UCSD-AML1 (cell line): ENCODE results near the gene CDCA4.

Experiments used
- DNase-seq: peaks from one replicate; lab custom pipeline; 2025; ENCODE audit not compliant: unreplicated experiment; lab: John Stamatoyannopoulos, UW

The CDCA4 gene

DNA sequence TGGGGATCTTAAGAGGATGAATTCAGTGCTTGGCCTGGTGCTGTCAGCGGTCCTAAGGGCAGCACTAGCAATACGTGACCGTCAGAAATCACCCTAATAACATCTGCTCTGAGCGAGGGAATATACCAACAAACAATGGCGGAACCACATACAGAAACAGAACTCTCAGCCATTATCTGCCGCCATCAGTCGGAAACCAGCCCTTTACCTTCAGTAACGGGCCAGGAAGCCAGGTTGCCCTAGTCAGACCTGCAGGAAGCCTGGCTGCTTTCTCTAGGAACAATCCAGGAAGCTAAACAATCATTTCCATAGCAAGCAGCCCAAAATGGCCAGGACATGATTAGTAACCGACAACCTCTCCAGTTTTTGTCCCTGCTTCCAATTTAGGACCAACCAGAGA, 5.6 kb downstream of the CDCA4 start:
- DNase-seq, result no peak

DNA sequence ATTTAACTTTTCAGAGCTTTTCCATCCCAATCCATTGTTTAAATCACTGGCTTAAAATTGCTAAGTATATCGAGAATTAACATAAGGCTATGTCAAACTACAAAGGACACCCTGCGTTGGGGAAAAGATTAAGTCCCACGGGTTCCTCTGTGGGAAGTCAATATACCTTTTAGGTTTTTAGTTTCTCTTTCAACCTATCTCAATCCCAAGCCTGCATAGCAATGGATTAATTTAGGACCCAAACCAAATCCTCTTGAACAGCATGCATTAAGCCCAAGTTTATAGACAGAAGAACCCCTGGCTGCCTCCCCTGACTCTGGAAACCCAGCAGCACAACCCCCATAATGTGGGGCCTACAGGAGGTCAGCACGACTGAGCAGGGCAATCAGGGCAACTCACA, 6.3 kb downstream of the CDCA4 start:
- no peak for DNase-seq

DNA sequence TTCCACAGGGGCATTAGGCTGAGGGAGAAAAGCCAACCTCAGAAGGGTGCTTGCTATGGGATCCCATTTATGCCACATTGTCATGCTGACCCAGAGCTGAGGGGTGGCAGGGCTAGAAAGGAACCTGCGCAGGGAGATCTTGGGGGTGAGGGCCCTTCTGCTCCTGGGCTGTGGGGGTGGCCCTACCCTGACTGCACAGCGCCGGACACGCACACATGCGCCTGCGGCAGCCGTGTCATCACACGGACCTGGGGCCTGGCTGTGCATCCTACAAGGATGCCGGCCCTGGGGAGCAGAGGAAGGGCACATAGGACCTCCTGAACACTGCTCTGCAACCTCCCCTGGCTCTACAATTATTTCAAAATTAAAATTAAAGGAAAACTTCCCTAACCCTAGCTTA, 6.9 kb downstream of the CDCA4 start:
- no peak for DNase-seq

DNA sequence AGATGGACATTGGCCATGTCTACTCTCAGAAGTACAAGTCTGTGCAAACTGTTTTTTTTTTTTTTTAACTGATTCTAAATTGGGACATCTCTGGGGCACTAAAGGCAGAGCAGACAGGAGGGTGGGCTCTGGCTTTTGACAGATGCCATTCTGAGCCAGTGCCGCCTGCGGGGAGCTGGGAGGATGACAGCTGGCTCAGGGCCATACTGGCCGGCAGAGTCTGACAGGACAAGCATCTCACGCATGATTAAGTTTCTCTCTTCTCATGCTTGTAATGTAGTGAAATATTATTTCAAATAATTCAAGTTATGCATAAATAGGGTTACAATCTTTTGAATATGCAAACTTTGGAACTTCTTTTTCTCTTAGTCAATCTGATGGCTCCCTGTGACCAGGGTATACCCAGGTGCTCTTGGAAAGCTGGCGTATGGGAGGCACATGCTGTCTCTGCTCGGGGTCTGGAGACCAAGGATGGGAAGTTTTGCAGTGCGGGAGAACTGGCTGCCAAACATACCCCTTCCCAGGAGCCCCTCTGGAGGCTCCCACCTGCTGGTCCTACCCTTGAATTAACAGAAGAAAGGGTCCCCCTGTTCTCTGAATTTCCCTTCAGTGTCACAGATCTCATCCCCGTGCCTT, 7.6 kb downstream of the CDCA4 start:
- DNase-seq, result no peak

DNA sequence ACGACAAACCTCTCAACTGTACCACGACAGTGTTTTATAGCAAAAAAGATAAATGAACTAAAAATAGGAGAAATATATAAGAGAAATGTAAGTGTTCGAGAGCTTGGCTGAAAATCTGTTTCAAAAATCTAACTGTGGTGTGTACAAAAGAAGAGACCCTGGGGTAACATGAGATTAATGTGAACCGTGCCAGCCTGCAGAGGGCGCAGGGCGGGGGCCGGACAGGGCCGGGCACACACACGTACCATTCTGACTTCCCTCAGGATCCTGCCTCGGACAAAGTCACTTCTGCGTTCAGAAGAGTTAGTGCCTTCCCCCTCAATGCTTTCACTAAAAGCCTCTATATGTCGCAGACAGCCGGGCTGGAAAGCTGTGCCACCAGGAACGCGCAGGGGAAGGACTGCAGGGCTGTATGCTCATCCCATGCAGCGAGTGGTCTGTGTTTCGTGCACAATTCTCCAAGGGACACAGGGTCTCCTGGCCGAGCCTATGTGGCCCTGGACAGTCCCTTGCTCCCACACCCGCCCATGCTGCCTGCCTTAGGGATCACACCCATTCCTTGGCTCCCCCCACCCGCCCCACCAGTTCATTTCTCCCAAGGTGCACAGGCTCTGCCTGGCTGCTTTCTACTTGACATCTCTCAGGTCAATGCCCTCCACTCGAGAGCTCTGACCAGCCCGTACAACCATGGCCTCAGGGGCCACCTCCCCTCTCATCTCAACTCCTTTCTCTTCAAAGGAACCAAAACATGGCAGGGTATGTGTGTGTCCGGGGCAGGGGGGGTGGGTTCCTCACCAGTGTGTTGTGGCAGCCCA, 8.5 kb downstream of the CDCA4 start:
- DNase-seq, result no peak

DNA sequence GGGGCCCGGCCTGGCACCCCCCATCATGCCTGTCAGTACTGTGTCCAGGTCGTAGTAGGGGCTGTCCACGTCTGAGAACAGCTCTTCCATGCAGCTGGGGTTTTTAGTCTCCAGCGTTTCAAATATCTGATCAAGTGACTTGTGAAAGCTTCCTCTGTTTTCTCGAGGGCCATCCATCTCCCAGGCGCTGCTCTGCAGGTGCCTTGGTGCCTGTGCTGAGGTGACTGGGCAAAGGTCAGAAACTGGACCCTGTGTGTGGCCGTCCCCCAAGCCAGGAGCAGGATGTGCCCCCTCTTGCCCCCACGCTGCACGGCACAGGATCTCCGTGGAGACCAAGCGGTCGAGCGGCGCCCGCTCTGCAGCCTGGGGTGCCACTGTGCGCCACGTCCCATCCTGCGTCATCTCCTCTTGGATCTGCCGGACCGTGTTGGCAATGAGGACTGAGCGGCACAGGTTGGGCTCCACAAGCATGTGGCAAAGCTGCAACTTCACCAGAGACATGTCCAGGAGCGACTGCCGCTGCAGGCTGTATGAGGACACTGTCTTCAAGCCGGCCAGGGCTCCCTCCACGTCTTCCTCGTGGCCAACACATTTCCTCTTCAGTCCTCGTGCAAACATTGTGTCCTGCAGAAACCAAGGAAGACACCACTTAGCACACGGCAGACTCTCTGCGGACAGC, 9.4 kb downstream of the CDCA4 start:
- DNase-seq, result no peak

DNA sequence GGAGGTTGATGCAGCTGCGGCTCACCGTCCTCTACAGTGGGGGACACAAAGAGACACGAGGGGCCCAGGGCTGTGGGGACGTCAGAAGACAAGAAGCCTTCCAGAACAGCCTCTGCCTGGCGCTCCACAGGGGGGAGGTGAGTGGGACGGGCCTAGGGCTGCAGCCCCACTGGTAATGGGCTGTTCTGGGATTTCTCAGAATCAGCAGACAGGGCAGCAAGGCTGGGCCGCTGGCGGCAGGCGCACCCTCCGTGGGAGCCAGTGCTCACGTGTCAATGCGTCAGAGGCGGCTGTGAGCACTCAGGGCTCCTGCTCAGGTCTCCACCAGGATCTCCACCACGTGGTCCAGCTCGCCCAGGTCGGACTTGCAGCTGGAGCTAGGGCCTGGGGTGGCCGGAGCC, 10.0 kb downstream of the CDCA4 start:
- DNase-seq, result no peak

DNA sequence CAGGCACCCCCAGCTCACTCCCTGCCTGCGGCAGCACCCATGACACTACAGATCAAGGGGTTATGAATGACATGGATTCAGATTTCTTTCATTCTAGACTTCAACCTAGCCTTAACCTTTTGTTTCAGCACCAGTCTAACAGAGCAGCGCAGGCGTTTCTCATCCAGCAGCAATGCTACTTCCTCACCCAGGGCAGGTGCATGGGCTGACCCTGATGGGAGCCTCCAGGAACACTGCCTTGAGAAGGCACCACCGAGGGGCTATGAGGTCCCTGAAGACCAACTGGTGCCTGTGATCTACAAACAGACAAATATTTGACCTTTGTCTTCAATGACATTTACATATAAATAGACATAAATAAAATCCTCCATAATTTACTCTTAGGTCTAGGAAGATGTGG, 10.8 kb downstream of the CDCA4 start:
- no peak for DNase-seq

DNA sequence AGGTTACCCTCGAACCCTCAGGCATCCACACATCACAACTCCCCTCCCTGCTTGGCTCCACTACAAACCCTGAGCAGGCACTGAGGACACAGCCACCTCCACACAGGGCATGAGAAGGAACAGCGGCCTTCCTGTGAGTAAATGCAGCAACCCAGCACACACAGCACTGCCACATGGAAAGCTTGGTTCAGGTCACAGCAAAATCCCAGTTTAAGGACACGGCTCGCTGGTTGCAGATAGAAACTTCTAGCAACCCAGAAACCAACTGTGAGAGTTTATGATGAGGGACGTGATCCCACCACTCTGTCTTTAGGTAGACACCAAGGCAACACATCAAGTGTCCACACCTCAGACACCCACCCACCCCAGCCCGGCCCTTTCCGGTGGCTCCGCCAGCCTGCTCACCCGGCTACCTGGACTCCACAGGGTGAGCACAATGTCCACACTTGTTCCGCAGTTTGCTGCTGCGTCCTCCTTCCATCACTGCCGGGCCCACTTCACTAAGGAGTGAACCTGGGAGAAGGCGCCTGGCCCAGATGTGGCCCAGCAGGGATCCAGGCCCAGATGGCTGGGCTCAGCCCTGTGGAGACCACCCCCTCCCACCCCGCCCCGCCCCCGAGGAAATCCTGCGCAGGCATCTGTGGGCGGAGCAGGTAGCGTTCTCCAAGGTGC, 13.2 kb downstream of the CDCA4 start:
- DNase-seq, result no peak

DNA sequence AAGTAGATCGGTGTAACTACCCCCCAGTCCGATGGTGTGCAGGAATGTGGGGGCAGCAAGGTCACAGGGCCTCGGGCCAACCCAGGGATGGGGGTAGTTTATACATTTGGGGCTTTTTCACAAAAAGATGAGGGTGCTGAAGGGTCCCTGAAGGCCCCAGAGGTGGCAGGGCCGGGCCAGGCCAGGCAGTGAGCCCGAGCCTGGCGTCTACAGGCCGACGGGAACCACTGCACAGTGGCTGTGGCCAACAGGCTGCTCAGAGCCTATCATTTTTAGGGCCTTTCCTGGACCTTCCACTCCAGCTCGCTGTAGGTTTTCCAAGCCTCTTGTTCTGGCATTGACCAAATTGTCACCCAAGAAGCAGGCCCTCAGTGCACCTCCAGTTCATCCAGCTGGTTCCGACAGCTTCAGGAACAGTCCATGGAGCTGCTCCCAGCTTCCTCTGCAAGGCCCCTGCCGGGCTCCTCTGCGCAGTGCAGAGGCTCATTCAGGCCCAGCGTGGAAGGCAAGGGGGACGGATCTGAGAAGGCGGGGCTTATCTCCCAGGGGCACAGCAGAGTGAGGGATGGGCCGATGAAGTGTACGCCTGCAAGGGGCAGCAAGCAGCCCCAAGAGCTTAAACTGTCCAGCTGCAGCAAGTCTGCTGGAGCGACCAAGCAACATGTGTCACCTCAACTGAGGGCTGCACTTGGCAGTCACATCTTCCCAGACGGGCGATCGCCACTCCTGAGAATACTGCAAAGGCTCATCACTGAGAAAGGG, 13.9 kb downstream of the CDCA4 start:
- DNase-seq, result no peak

DNA sequence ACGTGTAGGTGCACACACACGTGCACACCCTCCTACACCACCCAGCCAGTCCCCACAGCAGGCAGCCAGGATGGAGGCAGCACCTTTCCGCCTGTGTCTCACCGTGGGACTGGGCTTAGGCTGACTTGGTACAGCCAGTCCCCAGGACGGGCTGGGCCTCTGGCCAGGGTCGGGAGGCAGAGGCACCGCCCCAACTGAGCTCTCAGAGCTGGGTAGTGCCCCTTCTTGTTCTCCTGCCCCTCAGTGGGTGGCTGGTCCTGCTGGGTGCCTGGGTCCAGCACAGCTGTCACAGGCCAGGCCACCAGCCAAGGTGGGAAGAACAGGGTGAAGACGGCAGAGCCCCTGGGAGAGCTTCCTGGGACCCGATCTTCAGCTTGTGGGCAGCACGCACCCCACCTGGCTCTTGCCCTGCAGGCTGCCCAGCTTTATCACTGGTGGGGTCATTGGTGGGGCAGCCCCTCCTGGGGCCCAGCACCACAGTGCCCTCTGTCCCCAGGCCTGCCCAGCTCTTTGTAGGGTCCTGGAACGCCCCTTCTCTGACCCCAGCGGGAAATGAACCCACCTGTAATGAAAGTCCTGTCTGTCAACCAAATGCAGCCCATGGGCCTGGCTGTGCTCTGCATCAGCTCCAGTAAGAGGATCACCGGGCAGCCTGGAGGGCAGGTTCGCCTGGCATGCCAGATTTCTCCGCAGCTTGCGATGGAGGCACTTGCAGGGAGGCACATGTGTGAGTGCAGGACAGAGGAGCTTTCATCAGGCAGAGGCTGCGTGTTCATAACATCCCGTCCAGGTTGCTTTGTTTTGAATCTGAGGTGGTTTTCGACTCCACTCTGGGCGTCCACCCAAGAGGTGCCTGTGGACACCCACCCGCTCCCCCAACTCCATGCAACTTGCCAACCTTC, 14.7 kb downstream of the CDCA4 start:
- no peak for DNase-seq

DNA sequence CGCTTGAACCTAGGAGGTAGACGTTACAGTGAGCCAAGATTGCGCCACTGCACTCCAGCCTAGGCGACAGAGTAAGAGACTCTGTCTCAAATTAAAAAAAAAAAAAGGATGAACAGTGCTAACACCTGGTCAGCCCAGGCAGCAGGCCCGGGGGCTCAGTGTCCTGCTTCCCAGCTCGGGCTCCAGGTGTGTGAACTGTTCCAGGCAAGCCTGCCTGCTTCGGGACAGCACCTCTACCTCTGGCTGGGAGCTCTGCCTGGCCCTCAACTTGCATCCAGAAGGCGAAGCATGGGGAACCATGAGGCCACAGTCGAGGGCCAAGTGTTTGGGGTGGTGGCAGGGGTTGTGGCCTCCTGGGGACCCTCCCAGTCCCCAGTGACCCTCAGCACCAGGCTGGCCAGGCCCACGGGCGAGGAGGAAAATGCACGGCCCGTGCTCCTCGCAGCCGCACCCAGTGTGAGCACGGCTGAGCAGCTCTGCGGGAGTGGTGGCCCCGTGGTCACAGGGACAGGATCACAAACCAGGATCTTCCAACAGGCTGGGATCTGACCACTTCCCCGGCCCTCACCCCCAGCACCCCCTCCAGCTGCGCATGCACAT, 15.5 kb downstream of the CDCA4 start:
- no peak for DNase-seq

DNA sequence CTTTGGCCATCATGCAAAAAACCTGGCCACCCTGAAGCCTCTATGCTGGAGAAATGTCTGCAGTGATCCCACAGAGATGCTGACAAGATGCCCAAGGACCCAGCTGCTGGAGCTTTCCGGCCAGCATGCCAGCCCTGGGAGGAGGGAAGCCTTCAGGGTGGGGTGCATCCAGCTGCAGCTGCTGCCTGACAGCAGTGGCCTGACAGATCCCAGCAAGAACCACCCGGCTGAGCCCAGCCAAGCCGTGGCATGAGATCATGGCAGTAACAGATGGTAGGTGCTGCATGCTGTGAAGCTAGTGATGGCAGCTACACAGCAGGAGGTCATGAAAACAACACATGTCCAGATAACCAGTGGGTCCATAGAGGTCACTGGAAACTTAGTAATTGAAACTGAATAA, 21.5 kb downstream of the CDCA4 start:
- no peak for DNase-seq

DNA sequence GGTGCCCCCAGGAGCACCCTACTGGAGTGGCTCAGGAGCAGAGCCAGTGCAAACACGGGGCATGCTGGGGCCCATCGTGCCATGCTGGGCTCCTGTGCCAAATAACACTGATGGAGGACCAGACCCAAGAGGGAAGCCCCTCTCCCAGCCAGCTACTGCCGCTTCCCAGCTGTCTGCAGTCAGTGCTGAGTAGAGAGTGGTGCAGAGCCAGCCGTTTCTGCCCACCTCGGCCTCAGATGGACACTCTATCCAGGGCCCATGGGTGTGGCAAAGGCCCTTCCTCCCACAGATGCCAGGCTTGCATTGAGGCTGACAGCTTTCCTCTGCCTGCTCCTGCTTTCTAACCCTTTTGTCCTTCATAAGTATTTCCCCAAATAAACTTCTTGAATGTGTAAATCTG, 22.1 kb downstream of the CDCA4 start:
- DNase-seq, result no peak

DNA sequence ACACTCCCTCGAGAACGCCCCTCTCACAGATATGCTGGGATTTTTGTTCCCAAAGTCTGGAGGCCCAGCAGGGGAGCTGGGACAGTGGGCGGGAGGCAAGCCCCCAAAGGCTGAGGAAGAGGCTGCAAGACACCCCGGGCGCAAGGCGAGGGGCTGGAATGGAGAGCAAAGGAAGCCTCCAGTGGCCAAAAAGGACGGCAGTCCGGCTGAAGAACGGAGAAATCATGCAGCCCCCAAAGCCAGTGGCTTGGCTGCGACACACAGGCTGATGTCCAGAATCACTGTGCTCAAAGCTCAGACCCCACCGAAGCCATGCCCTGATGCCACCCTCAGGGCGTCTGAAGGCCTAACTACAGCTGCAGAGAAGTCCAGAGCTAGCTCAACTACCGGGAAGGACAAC, 24.4 kb downstream of the CDCA4 start:
- no peak for DNase-seq

DNA sequence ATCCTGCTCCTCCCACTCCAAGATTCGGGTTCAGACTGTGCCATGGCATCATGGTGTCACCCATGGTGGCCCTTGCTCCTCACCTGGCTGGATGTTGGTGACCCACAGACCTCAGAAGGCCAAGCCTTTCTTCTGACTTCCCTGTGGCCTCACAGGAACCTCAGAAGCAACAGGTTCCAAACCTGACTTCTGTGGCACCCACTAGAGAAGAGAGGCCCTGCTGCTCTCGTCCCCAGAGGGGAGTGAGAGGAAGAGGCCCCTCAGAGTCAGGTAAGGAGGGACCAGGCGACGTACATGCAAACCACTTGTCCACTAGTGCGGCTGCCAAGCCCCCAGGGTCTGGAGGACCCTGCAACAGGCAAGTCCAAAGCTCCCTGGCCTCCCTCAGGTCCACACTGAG, 24.9 kb downstream of the CDCA4 start:
- no peak for DNase-seq

DNA sequence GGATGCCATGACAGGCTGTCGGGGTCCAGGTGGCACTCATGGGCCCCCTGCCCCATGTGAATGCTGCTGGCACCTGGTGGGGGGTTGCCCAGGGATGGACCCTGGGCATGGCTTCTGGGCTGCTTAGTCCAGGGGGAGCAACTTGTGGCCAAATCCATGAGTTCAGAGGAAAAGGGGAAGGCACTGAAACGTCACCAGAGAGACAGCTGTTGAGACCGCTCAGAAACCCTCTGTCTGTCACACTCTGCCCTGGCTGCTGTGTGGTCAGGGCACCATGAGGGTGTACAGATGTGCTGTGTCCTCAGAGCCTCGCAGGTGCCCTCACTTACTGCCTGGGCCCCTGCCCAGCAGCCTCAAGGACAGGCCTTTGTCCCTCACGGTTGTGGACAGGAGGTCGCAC, 25.9 kb downstream of the CDCA4 start:
- no peak for DNase-seq

DNA sequence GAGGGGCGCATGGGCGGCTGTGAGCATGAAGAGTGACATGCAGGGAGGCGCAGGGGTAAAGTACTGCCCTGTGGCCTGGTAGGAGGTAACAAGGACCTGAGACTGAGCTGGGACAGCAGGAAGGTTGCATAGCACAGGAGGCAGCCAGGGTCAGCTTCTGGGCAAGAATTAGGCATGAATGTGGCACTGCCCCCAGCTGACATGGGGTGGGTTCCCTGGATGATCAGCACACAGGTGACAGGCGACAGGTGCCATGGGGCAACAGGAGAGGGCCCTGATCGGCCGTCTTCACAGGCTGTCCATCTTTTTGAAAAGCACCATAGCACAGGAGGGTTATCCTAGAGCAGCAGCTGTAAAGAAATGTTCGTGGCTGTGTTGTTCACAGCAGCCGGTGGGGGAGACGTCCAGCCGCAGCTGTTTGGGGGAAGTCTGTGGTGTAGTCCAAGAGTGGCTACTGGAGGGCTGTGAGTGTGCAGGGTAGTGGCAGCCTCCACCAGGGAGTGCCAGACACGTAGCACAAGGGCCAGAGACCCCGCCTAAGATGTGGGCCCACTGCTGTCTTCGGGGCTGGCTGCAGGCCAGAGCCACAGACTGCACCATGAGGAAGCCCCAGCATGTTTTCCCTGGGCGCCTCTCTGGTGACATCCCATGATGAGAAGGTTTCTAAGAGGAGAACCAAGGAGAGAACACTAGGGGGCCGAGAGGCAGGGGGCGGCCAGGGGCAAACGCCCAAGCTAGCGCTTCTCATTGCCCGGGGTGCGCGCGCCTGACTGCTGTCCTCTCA, 26.9 kb downstream of the CDCA4 start:
- no peak for DNase-seq

DNA sequence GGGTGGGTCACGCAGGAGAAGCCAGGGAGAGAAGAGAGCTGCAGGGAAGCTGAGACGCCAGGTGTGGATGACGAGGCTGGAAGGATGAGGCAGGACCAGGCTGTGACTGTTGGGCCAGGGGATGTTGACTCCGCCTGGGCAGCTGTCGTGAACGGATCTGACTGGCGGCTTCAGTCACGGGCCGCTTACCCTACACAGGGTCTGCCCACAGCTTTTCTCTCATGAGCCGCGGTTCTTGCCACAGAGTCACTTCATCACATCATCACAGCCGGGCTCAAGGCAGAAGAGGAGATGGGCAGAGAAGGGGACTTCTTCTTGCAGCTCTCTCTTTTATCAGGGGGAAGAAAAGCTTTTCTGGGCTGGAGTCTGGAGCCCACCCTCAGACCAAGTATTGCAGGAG, 27.6 kb downstream of the CDCA4 start:
- DNase-seq, result no peak
